Neutrophil (primary cell): ENCODE measurements around the gene NRF1.
A peak's percentile ranks its signal among the peaks of the same experiment; 100 is the strongest.

Experiments used
- H3K27ac ChIP-seq: fragments of 200-600 bp; sonication (generic); 2 replicates; pipeline ENCODE4 v1.5.1; 2016; ENCODE audit warnings: mild to moderate bottlenecking, moderate library complexity
- H3K27me3 ChIP-seq: fragments of 200-600 bp; sonication (generic); 2 replicates; pipeline ENCODE4 v1.6.0; 2016; ENCODE audit warnings: mild to moderate bottlenecking
- H3K36me3 ChIP-seq: fragments of 200-600 bp; sonication (generic); 2 replicates; pipeline ENCODE4 v1.5.1; 2017
- H3K4me1 ChIP-seq, 2 experiments: fragments of 200-600 bp in 1 of 2; sonication (generic) in 1 of 2; 1 replicate in 1 of 2; 2 replicates in 1 of 2; pipeline versions ENCODE4 v1.5.1 to v1.6.1; 2013 to 2016; ENCODE audit warnings: low read depth in 1 of 2, low read length in 1 of 2, mild to moderate bottlenecking in 1 of 2, moderate library complexity in 1 of 2; ENCODE audit not compliant: control insufficient read depth in 1 of 2, insufficient read depth in 1 of 2
- H3K4me3 ChIP-seq, 2 experiments: fragments of 200-600 bp in 1 of 2; sonication (generic) in 1 of 2; 1 replicate in 1 of 2; 2 replicates in 1 of 2; pipeline ENCODE4 v1.5.1; 2013 to 2016; ENCODE audit warnings: low read depth in 1 of 2, low read length in 1 of 2, mild to moderate bottlenecking in 1 of 2, moderate library complexity in 1 of 2
- H3K9me3 ChIP-seq: fragments of 200-600 bp; sonication (generic); 2 replicates; pipeline ENCODE4 v1.5.1; 2016
- CTCF ChIP-seq: fragments of 200-600 bp; sonication (generic); IDR thresholded peaks from 2 replicates; pipeline ENCODE4 v1.5.1; 2016; ENCODE audit warnings: antibody characterized with exemption

Gene NRF1

GRCh38 chr7:129780974-129781927 lies 169.7 kb downstream of the NRF1 start:
- H3K9me3 ChIP-seq = no peaks in the 10 kb centered on the region

GRCh38 chr7:129781928-129782817 lies 170.7 kb downstream of the NRF1 start:
- H3K27ac ChIP-seq = no peak overlapping the region
- peaks cover 100% of the 10 kb centered on the region for H3K27me3 ChIP-seq
- H3K4me1 ChIP-seq = peaks cover 65% of the 10 kb centered on the region in 2 experiments
- H3K4me3 ChIP-seq = peak overlapping the region; percentile 68 to 69
- H3K9me3 ChIP-seq = no peaks in the 10 kb centered on the region
- H3K36me3 ChIP-seq = no peaks in the 10 kb centered on the region
- TF ChIP-seq CTCF = no peak

More at GRCh38 chr7:129780974-129781927, 169.7 kb downstream of the NRF1 start:
- TF ChIP-seq CTCF = no peak
- Histone ChIP-seq H3K27ac (no peak overlapping the region), H3K36me3 (no peaks in the 10 kb centered on the region), H3K27me3 (peaks cover 100% of the 10 kb centered on the region), H3K4me3 (peak overlapping the region; percentile 68 to 69), H3K4me1 (peaks cover 65 to 68% of the 10 kb centered on the region in 2 experiments)

- Histone ChIP-seq H3K27me3 (peaks cover 100% of the 10 kb centered on the region), H3K9me3 (no peaks in the 10 kb centered on the region), H3K27ac (no peak overlapping the region), H3K36me3 (no peaks in the 10 kb centered on the region), H3K4me1 (peaks cover 57 to 65% of the 10 kb centered on the region in 2 experiments), H3K4me3 (no peak overlapping the region)
- no peak for TF ChIP-seq CTCF
These were observed 171.5 kb downstream of the NRF1 start for GRCh38 chr7:129782818-129783583.

- Histone ChIP-seq H3K9me3 (no peaks in the 10 kb centered on the region), H3K27me3 (peaks cover 100% of the 10 kb centered on the region), H3K27ac (no peak overlapping the region), H3K36me3 (no peaks in the 10 kb centered on the region), H3K4me3 (no peak overlapping the region), H3K4me1 (peaks cover 55 to 63% of the 10 kb centered on the region in 2 experiments)
- TF ChIP-seq CTCF = no peak
These were observed 172.0 kb downstream of the NRF1 start for GRCh38 chr7:129783584-129783919.

- Histone ChIP-seq H3K27ac (no peak overlapping the region), H3K4me1 (peaks cover 48 to 54% of the 10 kb centered on the region in 2 experiments), H3K9me3 (no peaks in the 10 kb centered on the region), H3K4me3 (no peak overlapping the region), H3K27me3 (peaks cover 100% of the 10 kb centered on the region), H3K36me3 (no peaks in the 10 kb centered on the region)
- TF ChIP-seq CTCF = no peak
These were observed 172.9 kb downstream of the NRF1 start for GRCh38 chr7:129784437-129784782.
